ENCODE measurements around the gene JAM2.

The JAM2 gene

GRCh38 chr21:25722631-25723030, 83.6 kb downstream of the JAM2 start:
- DNase-seq, result no peak

- no peak for DNase-seq
These were observed 93.2 kb downstream of the JAM2 start for GRCh38 chr21:25732091-25732760.

- no peak for DNase-seq
These were observed 95.0 kb downstream of the JAM2 start for GRCh38 chr21:25733859-25734653.

- DNase-seq, result no peak
These were observed 95.5 kb downstream of the JAM2 start for GRCh38 chr21:25734654-25734903.

GRCh38 chr21:25734904-25735645, 96.0 kb downstream of the JAM2 start, which contains the start of the genes ATP5PF and GABPA:
Gene ATP5PF, minus strand, starts transcription at chr21:25734904. Its CDS starts 5,110 bp downstream, at chr21:25729794.
Gene GABPA, plus strand, starts transcription at chr21:25734972. Its CDS starts 6,627 bp downstream, at chr21:25741599.
- peak; percentile 97 for DNase-seq

GRCh38 chr21:25735646-25736597, 96.9 kb downstream of the JAM2 start:
- peak; percentile 83 for DNase-seq

- no peak for DNase-seq
These were observed 98.4 kb downstream of the JAM2 start for GRCh38 chr21:25737421-25737820.

- DNase-seq, result no peak
These were observed 103.8 kb downstream of the JAM2 start for GRCh38 chr21:25742900-25743299.

- DNase-seq, result no peak
These were observed 105.8 kb downstream of the JAM2 start for GRCh38 chr21:25744854-25745253.

- DNase-seq, result no peak
These were observed 111.0 kb downstream of the JAM2 start for GRCh38 chr21:25750085-25750484.

- no peak for DNase-seq
These were observed 113.4 kb downstream of the JAM2 start for GRCh38 chr21:25752416-25752815.

GRCh38 chr21:25756190-25756932, 117.3 kb downstream of the JAM2 start:
- no peak for DNase-seq

GRCh38 chr21:25757531-25757930, 118.5 kb downstream of the JAM2 start:
- no peak for DNase-seq

- DNase-seq, result no peak
These were observed 120.5 kb downstream of the JAM2 start for GRCh38 chr21:25759573-25759972.

- no peak for DNase-seq
These were observed 121.0 kb downstream of the JAM2 start for GRCh38 chr21:25760061-25760460.

GRCh38 chr21:25760677-25761076, 121.6 kb downstream of the JAM2 start:
- DNase-seq, result no peak

GRCh38 chr21:25764065-25764464, 125.0 kb downstream of the JAM2 start:
- DNase-seq, result no peak

All from CD4-positive, alpha-beta T cell treated with Interleukin-17A for 4 hours (primary cell).